ENCODE measurements around the gene SLC39A1. TPM values are rescaled to one million over a fixed set of nuclear protein-coding genes. Genes with fewer than 3 reads are reported as not detected.
"Not testable (repeated sequence)": the region's sequence is repeated elsewhere in the genome, so short reads cannot be mapped to it uniquely, and the experiment has no call there.

SLC39A1 gene
- total RNA-seq, 1 experiment from 2014 or later: 124 TPM

GRCh38 chr1:153985941-153986761, 22.8 kb upstream of the SLC39A1 start, which contains the start of gene RAB13:
TSS of gene RAB13 (minus strand) at chr1:153986339. CDS start at chr1:153986236, 103 bp downstream.
- Mint-ChIP-seq H3K27me3 (ENCODE audit: insufficient read depth, unreplicated experiment) (no peaks in the 10 kb centered on the region), H3K4me1 (ENCODE audit: insufficient read depth, unreplicated experiment) (peaks cover 32% of the 10 kb centered on the region), H3K27ac (ENCODE audit: low read depth, unreplicated experiment) (peak within 1 kb of the TSS; percentile 78), H3K9me3 (ENCODE audit: unreplicated experiment) (no peaks in the 10 kb centered on the region), H3K4me3 (ENCODE audit: unreplicated experiment) (peak within 1 kb of the TSS; percentile 87), H3K36me3 (ENCODE audit: insufficient read depth, unreplicated experiment) (peaks cover 25% of the 10 kb centered on the region)
- ChIA-PET CTCF (interaction anchor here (0.6 to 7.8 kb wide), 59 partner anchors 9 to 1480 kb away, joined by 3 to 80 read pairs (median 5); partner anchors contain the start of genes CREB3L4, CRTC2, DENND4B and GATAD2B), POLR2A (interaction anchor here (0.5 to 13.2 kb wide), 40 partner anchors 8 to 475 kb away, joined by 3 to 358 read pairs (median 4); partner anchors contain the start of genes CHTOP, CREB3L4, CRTC2 and DENND4B)
- peak; percentile 96 for DNase-seq (ENCODE audit: unreplicated experiment)
- intact Hi-C loops (cut with micrococcal nuclease): loop anchor here (1.0 to 5.0 kb wide), 13 partner anchors 19 to 477 kb away; partner anchors contain the start of genes CREB3L4, CRTC2, DENND4B and GATAD2B
- BruUV-seq (replicated peaks): no TSS peak
- TF ChIP-seq CTCF (IDR thresholded peaks at IDR 0.05; ENCODE audit: unreplicated experiment): no peak

- BruUV-seq (replicated peaks): no TSS peak
- DNase-seq (ENCODE audit: unreplicated experiment): peak; percentile 77
- Mint-ChIP-seq H3K27ac (ENCODE audit: low read depth, unreplicated experiment) (peak overlapping the region; percentile 78), H3K27me3 (ENCODE audit: insufficient read depth, unreplicated experiment) (no peaks in the 10 kb centered on the region), H3K9me3 (ENCODE audit: unreplicated experiment) (no peaks in the 10 kb centered on the region), H3K4me1 (ENCODE audit: insufficient read depth, unreplicated experiment) (peaks cover 29% of the 10 kb centered on the region), H3K36me3 (ENCODE audit: insufficient read depth, unreplicated experiment) (peaks cover 21% of the 10 kb centered on the region), H3K4me3 (ENCODE audit: unreplicated experiment) (peak overlapping the region; percentile 87)
- CTCF ChIA-PET: interaction anchor here (0.7 to 7.8 kb wide), 19 partner anchors 9 to 630 kb away, joined by 3 to 80 read pairs (median 7); partner anchors contain the start of genes CREB3L4, DENND4B, GATAD2B and JTB
- POLR2A ChIA-PET: interaction anchor here (0.5 to 13.2 kb wide), 26 partner anchors 8 to 441 kb away, joined by 3 to 358 read pairs (median 5); partner anchors contain the start of genes CHTOP, CREB3L4, CRTC2 and DENND4B
- intact Hi-C loops (cut with micrococcal nuclease): loop anchor here (5.0 kb wide), 2 partner anchors 38 to 368 kb away; partner anchors contain the start of genes DENND4B and S100A14
- TF ChIP-seq CTCF (IDR thresholded peaks at IDR 0.05; ENCODE audit: unreplicated experiment): no peak
Observed at GRCh38 chr1:153985341-153985912, 22.1 kb upstream of the SLC39A1 start.

- Mint-ChIP-seq H3K4me3 (ENCODE audit: unreplicated experiment) (peak overlapping the region; percentile 14), H3K4me1 (ENCODE audit: insufficient read depth, unreplicated experiment) (peaks cover 25% of the 10 kb centered on the region), H3K36me3 (ENCODE audit: insufficient read depth, unreplicated experiment) (peaks cover 22% of the 10 kb centered on the region), H3K27ac (ENCODE audit: low read depth, unreplicated experiment) (no peak overlapping the region), H3K9me3 (ENCODE audit: unreplicated experiment) (no peaks in the 10 kb centered on the region), H3K27me3 (ENCODE audit: insufficient read depth, unreplicated experiment) (no peaks in the 10 kb centered on the region)
- ChIA-PET POLR2A (interaction anchor here (0.6 to 13.2 kb wide), 14 partner anchors 9 to 350 kb away, joined by 3 to 358 read pairs (median 14); partner anchors contain the start of genes CHTOP, CREB3L4, CRTC2 and DENND4B), CTCF (interaction anchor here (0.5 to 7.8 kb wide), 11 partner anchors 17 to 580 kb away, joined by 3 to 80 read pairs (median 3); partner anchors contain the start of genes CREB3L4, DENND4B, GATAD2B and NPR1)
- no peak for DNase-seq (ENCODE audit: unreplicated experiment)
- no peak for TF ChIP-seq CTCF (IDR thresholded peaks at IDR 0.05; ENCODE audit: unreplicated experiment)
- BruUV-seq (replicated peaks): no TSS peak
- intact Hi-C loops (cut with micrococcal nuclease): no loop called here
Observed at GRCh38 chr1:153984123-153984894, 21.0 kb upstream of the SLC39A1 start.

GRCh38 chr1:153981735-153982134, 18.4 kb upstream of the SLC39A1 start:
- Mint-ChIP-seq H3K4me1 (ENCODE audit: insufficient read depth, unreplicated experiment) (peaks cover 33% of the 10 kb centered on the region), H3K36me3 (ENCODE audit: insufficient read depth, unreplicated experiment) (peaks cover 33% of the 10 kb centered on the region)
- H3K9me3 Mint-ChIP-seq (ENCODE audit: unreplicated experiment); intact Hi-C loops (cut with micrococcal nuclease); DNase-seq (ENCODE audit: unreplicated experiment); H3K27me3 Mint-ChIP-seq (ENCODE audit: insufficient read depth, unreplicated experiment); H3K27ac Mint-ChIP-seq (ENCODE audit: low read depth, unreplicated experiment); H3K4me3 Mint-ChIP-seq (ENCODE audit: unreplicated experiment): not testable (repeated sequence)
- TSS peak; percentile 74 for BruUV-seq (replicated peaks)
- CTCF ChIA-PET: interaction anchor here (0.7 to 1.2 kb wide), 3 partner anchors 35 to 304 kb away, joined by 3 read pairs; partner anchors contain the start of gene DENND4B
- POLR2A ChIA-PET: interaction anchor here (2.1 to 9.6 kb wide), 2 partner anchors 9 to 19 kb away, joined by 13 to 647 read pairs; partner anchors contain the start of genes CREB3L4, CRTC2, RPS27 and SLC39A1

GRCh38 chr1:153979091-153979490, 15.8 kb upstream of the SLC39A1 start:
- POLR2A ChIA-PET: interaction anchor here (0.8 to 9.6 kb wide), 9 partner anchors 11 to 415 kb away, joined by 3 to 647 read pairs (median 12); partner anchors contain the start of genes CREB3L4, CRTC2, DENND4B and GATAD2B
- intact Hi-C loops (cut with micrococcal nuclease); H3K9me3 Mint-ChIP-seq (ENCODE audit: unreplicated experiment); DNase-seq (ENCODE audit: unreplicated experiment); H3K27ac Mint-ChIP-seq (ENCODE audit: low read depth, unreplicated experiment); BruUV-seq (replicated peaks); H3K27me3 Mint-ChIP-seq (ENCODE audit: insufficient read depth, unreplicated experiment): not testable (repeated sequence)
- peaks cover 58% of the 10 kb centered on the region for H3K36me3 Mint-ChIP-seq (ENCODE audit: insufficient read depth, unreplicated experiment)
- peak overlapping the region; percentile 98 for H3K4me3 Mint-ChIP-seq (ENCODE audit: unreplicated experiment)
- peaks cover 23% of the 10 kb centered on the region for H3K4me1 Mint-ChIP-seq (ENCODE audit: insufficient read depth, unreplicated experiment)
- CTCF ChIA-PET: interaction anchor here (0.6 to 5.2 kb wide), 8 partner anchors 9 to 307 kb away, joined by 3 to 64 read pairs (median 4); partner anchors contain the start of genes CREB3L4, RAB13 and RPS27
